Naive thymus-derived CD4-positive, alpha-beta T cell (primary cell): ENCODE measurements around the gene INSYN2A. TPM values are rescaled to one million over a fixed set of nuclear protein-coding genes. Genes with fewer than 3 reads are reported as not detected.

ENCODE experiments used
- ATAC-seq: fragments of 150-1000 bp; cut with Tn5 transposase; 2 replicates; pipeline ENCODE4 v1.10.0; 2021; ENCODE audit warnings: mild to moderate bottlenecking, moderate library complexity
- CTCF ChIA-PET: fragments of 350-600 bp; sonication (Branson Sonifier 250); formaldehyde crosslinking; loops from one replicate; lab custom pipeline; 2021; ENCODE audit warnings: antibody characterized with exemption; lab: Charles Lee
- POLR2A ChIA-PET: fragments of 350-600 bp; sonication (Branson Sonifier 250); formaldehyde crosslinking; loops from one replicate; lab custom pipeline; 2021; ENCODE audit warnings: antibody characterized with exemption, inconsistent platforms; lab: Charles Lee
- DNase-seq, 9 donors: peaks; one replicate each; pipeline versions ENCODE4 v3.0.0 to v3.0.0-alpha.2; 2020 to 2022; ENCODE audit warnings: mixed read lengths in 1 of 9
- H3K27ac ChIP-seq: one replicate; pipeline ENCODE4 v1.7.0; 2013; ENCODE audit warnings: mild to moderate bottlenecking, low read depth, low read length, moderate library complexity
- H3K27me3 ChIP-seq, 2 donors: one replicate each; pipeline ENCODE4 v1.7.0; 2013; ENCODE audit warnings: low read length in 2 of 2, mild to moderate bottlenecking in 2 of 2, moderate library complexity in 2 of 2; ENCODE audit not compliant: control insufficient read depth in 2 of 2, insufficient read depth in 2 of 2
- H3K36me3 ChIP-seq, 3 experiments: 1 replicate in 2 of 3; 2 replicates in 1 of 3; pipeline ENCODE4 v1.7.0; 2013; ENCODE audit warnings: low read length in 3 of 3, mild to moderate bottlenecking in 3 of 3, moderate library complexity in 1 of 3; ENCODE audit not compliant: insufficient read depth in 3 of 3, control insufficient read depth in 2 of 3
- H3K4me1 ChIP-seq, 2 donors: one replicate each; pipeline ENCODE4 v1.7.0; 2013; ENCODE audit warnings: low read length in 2 of 2, mild to moderate bottlenecking in 2 of 2, moderate library complexity in 1 of 2; ENCODE audit not compliant: control insufficient read depth in 2 of 2, insufficient read depth in 2 of 2
- H3K4me3 ChIP-seq: 2 replicates; pipeline ENCODE4 v1.7.0; 2013; ENCODE audit warnings: mild to moderate bottlenecking, low read length
- H3K9me3 ChIP-seq, 3 experiments: 1 replicate in 2 of 3; 2 replicates in 1 of 3; pipeline ENCODE4 v1.7.0; 2013; ENCODE audit warnings: low read length in 3 of 3; ENCODE audit not compliant: control insufficient read depth in 2 of 3
- H3K27ac Mint-ChIP-seq, 9 donors: one replicate each; pipeline ENCODE4 v1.8.0; 2020 to 2022; ENCODE audit warnings: mixed read lengths in 9 of 9, mild to moderate bottlenecking in 8 of 9, moderate library complexity in 5 of 9, inconsistent platforms in 2 of 9
- H3K27me3 Mint-ChIP-seq, 5 donors: one replicate each; pipeline ENCODE4 v1.8.0; 2021 to 2022; ENCODE audit warnings: mixed read lengths in 5 of 5, mild to moderate bottlenecking in 1 of 5
- H3K36me3 Mint-ChIP-seq, 5 donors: one replicate each; pipeline ENCODE4 v1.8.0; 2020 to 2022; ENCODE audit warnings: mixed read lengths in 5 of 5, mild to moderate bottlenecking in 3 of 5, inconsistent platforms in 1 of 5
- H3K4me1 Mint-ChIP-seq, 7 donors: one replicate each; pipeline ENCODE4 v1.8.0; 2020 to 2022; ENCODE audit warnings: mixed read lengths in 7 of 7, mild to moderate bottlenecking in 3 of 7, inconsistent platforms in 1 of 7
- H3K4me3 Mint-ChIP-seq, 10 donors: one replicate each; pipeline ENCODE4 v1.8.0; 2020 to 2022; ENCODE audit warnings: mild to moderate bottlenecking in 10 of 10, mixed read lengths in 10 of 10, moderate library complexity in 6 of 10, inconsistent platforms in 2 of 10
- H3K9me3 Mint-ChIP-seq, 11 donors: one replicate each; pipeline ENCODE4 v1.8.0; 2020 to 2022; ENCODE audit warnings: mixed read lengths in 11 of 11, mild to moderate bottlenecking in 4 of 11, inconsistent platforms in 1 of 11, moderate library complexity in 1 of 11
- intact Hi-C, 2 donors: fragments of 100-400 bp; cut with micrococcal nuclease; formaldehyde crosslinking; loops; one replicate each; pipeline ENCODE4 v1.15.1; 2023
- polyA plus RNA-seq, 2 donors: library from polyadenylated mRNA; unstranded; fragments of 300-500 nt; fragmentation: Illumina TruSeq; gene quantifications; one replicate each; pipeline ENCODE4 v1.2.3, GENCODE V29; 2021
- total RNA-seq, 6 experiments: library from RNA in 5 of 6; stranded (reverse) in 5 of 6; gene quantifications; 1 replicate in 5 of 6; 2 replicates in 1 of 6; pipeline ENCODE4 v1.2.3 and lab custom pipeline; 2021 to 2026

INSYN2A gene
- total and polyA plus RNA-seq, 7 experiments from 2014 or later = not detected

DNA sequence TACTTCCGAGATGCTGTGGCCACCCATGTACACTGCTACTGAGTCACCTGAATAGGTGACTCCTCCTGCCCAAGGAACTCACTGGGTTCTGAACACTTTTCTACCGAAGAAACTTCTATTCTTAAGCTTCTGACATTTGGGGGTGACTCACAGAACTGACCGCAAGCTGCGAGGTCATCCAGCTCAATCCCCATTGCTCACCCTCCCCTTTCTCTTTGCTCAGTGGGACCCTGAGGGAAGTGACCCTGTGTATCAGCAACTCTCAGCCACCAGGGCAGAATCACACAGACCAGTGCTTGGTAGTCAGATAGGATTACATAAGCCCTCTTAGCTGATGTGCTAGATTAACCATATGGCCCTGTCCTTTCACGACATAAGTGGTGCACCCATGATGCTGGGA is 46.3 kb downstream of the INSYN2A start:
- Histone ChIP-seq H3K27me3 (no peaks in the 10 kb centered on the region), H3K9me3 (no peaks in the 10 kb centered on the region), H3K27ac (no peak overlapping the region), H3K4me1 (no peaks in the 10 kb centered on the region), H3K36me3 (no peaks in the 10 kb centered on the region), H3K4me3 (no peak overlapping the region)
- Mint-ChIP-seq H3K4me3 (no peak overlapping the region), H3K36me3 (no peaks in the 10 kb centered on the region), H3K27me3 (peaks cover 0 to 16% (median 0%) of the 10 kb centered on the region in 5 donors), H3K27ac (no peak overlapping the region), H3K9me3 (no peaks in the 10 kb centered on the region), H3K4me1 (peaks cover 0 to 3% (median 0%) of the 10 kb centered on the region in 7 donors)
- ChIA-PET CTCF (no interaction called here), POLR2A (no interaction called here)
- intact Hi-C loops = no loop called here
- ATAC-seq (no peak), DNase-seq (no peak)

DNA sequence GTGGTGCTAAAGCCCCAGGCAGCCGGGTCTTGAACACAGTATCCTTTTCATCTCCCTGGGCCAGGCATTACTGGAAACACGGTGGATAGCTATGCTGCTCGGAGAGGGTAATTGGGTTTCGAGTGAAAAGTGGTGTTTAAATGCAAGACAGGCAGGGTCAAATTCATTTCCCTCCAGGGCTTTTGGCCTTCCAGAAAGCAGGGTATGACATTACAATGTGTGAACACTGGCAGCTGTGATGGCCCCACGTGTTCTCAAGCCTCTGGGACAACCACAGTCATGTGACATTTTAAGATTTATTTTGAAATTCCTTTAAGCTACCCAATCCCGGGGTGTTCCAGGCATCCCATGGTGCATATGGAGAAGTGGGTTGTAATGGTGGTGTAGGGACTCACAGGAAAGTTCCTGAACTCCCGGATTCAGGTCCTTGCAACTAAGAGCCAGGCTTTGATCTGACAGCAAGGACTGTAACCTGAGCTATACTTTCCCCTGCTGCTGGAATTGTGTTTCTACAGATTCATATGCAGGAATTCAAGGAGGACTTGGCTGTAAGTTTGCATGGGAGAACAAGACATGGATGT is 46.8 kb downstream of the INSYN2A start:
- Histone ChIP-seq H3K9me3 (no peaks in the 10 kb centered on the region), H3K27me3 (no peaks in the 10 kb centered on the region), H3K27ac (no peak overlapping the region), H3K36me3 (no peaks in the 10 kb centered on the region), H3K4me3 (no peak overlapping the region), H3K4me1 (no peaks in the 10 kb centered on the region)
- intact Hi-C loops = no loop called here
- ATAC-seq (no peak), DNase-seq (no peak)
- no peak overlapping the region for H3K4me3 Mint-ChIP-seq
- no peak overlapping the region for H3K27ac Mint-ChIP-seq
- CTCF ChIA-PET = no interaction called here
- H3K4me1 Mint-ChIP-seq = peaks cover 0 to 3% (median 0%) of the 10 kb centered on the region in 7 donors
- H3K27me3 Mint-ChIP-seq = peaks cover 0 to 19% (median 0%) of the 10 kb centered on the region in 5 donors
- POLR2A ChIA-PET = no interaction called here
- no peaks in the 10 kb centered on the region for H3K36me3 Mint-ChIP-seq
- H3K9me3 Mint-ChIP-seq = no peaks in the 10 kb centered on the region

DNA sequence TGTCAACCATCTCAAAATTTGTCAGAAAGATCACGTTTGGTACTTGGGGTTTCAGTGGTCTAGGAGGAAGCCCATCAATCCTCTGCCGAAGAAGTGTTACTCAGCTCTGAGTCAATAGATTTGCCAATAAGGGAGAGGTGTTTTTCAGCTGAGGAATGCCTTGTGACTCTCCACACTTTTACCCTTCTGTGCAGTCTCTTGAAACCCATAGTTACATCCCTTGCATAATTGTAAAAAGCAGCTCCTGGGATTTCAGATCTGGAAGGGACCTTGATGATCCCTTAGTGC is 47.5 kb downstream of the INSYN2A start:
- H3K4me1 ChIP-seq = no peaks in the 10 kb centered on the region
- no peak overlapping the region for H3K4me3 Mint-ChIP-seq
- ChIA-PET POLR2A (no interaction called here), CTCF (no interaction called here)
- H3K36me3 ChIP-seq = no peaks in the 10 kb centered on the region
- no peak overlapping the region for H3K27ac Mint-ChIP-seq
- H3K27me3 ChIP-seq = no peaks in the 10 kb centered on the region
- H3K9me3 Mint-ChIP-seq = peaks cover 0 to 3% (median 0%) of the 10 kb centered on the region in 11 donors
- no peaks in the 10 kb centered on the region for H3K36me3 Mint-ChIP-seq
- peaks cover 0 to 3% (median 0%) of the 10 kb centered on the region in 7 donors for H3K4me1 Mint-ChIP-seq
- no peak overlapping the region for H3K4me3 ChIP-seq
- ATAC-seq (peak; percentile 46), DNase-seq (no peak)
- peaks cover 0 to 23% (median 4%) of the 10 kb centered on the region in 5 donors for H3K27me3 Mint-ChIP-seq
- intact Hi-C loops = no loop called here
- H3K27ac ChIP-seq = no peak overlapping the region
- no peaks in the 10 kb centered on the region for H3K9me3 ChIP-seq

DNA sequence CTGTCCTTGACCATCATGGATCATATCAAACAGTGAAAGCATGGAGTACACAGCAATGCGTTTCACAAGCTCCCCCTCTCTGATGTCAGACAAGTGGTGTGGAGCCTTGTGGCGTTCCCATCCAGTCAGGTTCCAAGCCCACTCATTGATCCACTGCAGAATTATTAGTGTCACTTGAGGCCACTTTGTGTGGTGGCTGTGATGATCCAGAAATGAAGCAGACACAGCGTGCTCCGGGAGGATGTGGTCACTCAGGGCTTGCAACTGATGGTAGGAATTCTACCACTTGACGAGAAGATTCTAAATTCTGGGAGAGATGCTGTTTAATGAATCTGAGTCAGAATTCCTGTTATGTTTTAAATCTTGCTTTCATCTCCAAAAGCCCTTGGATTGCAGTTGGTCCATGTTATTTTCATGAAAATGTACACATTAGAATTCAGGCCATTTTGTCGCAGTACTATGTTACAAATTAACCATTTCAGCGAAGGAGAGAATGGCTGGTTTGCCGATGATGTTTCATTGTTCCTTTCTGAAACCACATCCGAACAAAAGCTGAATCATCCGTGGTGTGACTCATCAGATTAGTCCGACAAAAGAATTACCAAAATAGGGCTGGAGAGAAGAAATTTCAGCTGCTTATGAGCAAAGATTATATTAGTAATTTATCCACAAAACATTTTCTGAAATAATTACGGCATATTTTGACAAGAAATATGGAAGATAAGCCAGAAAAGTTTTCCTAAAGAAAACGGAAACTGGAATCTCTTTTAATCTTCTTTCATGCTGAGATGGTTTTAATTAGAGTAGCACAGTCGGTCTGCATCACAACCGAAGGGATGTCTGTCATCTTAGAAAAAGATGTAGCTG is 48.1 kb downstream of the INSYN2A start:
- no peak overlapping the region for H3K4me3 Mint-ChIP-seq
- DNase-seq = no peak

DNA sequence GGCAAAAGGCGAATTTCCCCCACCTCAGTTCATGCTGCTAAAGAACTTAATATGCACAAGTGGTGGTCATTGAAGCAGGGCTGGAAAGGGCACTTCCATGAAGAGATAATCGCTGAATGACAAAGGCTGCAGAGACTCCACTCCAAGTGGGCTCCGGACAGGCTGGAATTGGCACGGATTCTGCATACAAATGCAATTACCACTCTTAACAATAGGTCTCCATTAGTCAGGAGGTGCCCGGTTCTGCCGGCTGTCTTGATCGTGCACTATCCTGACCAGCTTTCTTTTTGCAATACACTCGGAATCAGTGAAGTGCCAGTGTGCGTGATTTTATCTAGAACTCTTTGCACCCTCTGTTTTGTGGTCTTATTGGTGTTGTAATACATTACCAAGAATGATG is 49.7 kb downstream of the INSYN2A start:
- POLR2A ChIA-PET = no interaction called here

More for the DNA sequence above, 48.1 kb downstream of the INSYN2A start:
- Mint-ChIP-seq H3K9me3 (peaks cover 0 to 3% (median 0%) of the 10 kb centered on the region in 11 donors), H3K36me3 (no peaks in the 10 kb centered on the region), H3K4me1 (peaks cover 0 to 3% (median 0%) of the 10 kb centered on the region in 7 donors), H3K27ac (no peak overlapping the region), H3K27me3 (peaks cover 0 to 25% (median 6%) of the 10 kb centered on the region in 5 donors)
- H3K4me3 ChIP-seq = no peak overlapping the region
- H3K4me1 ChIP-seq = no peaks in the 10 kb centered on the region
- ATAC-seq = no peak
- H3K27ac ChIP-seq = no peak overlapping the region
- intact Hi-C loops = no loop called here
- CTCF ChIA-PET = interaction anchor here (0.8 kb wide), 1 partner anchor 66 kb away, joined by 3 read pairs; no protein-coding TSS in a partner anchor
- POLR2A ChIA-PET = no interaction called here
- no peaks in the 10 kb centered on the region for H3K27me3 ChIP-seq
- no peaks in the 10 kb centered on the region for H3K36me3 ChIP-seq
- H3K9me3 ChIP-seq = no peaks in the 10 kb centered on the region

More for the DNA sequence above, 49.7 kb downstream of the INSYN2A start:
- no peaks in the 10 kb centered on the region for H3K27me3 ChIP-seq
- no peak overlapping the region for H3K4me3 ChIP-seq
- Mint-ChIP-seq H3K36me3 (no peaks in the 10 kb centered on the region), H3K4me3 (no peak overlapping the region), H3K27ac (no peak overlapping the region), H3K9me3 (peaks cover 0 to 3% (median 0%) of the 10 kb centered on the region in 11 donors), H3K4me1 (peaks cover 0 to 3% (median 0%) of the 10 kb centered on the region in 7 donors), H3K27me3 (peaks cover 0 to 25% (median 6%) of the 10 kb centered on the region in 5 donors)
- no peak for DNase-seq
- no peaks in the 10 kb centered on the region for H3K4me1 ChIP-seq
- CTCF ChIA-PET = no interaction called here
- no peaks in the 10 kb centered on the region for H3K36me3 ChIP-seq
- intact Hi-C loops = no loop called here
- ATAC-seq = no peak
- H3K9me3 ChIP-seq = no peaks in the 10 kb centered on the region
- H3K27ac ChIP-seq = no peak overlapping the region
